ENCODE results near the gene ASCC1.
A peak's percentile ranks its signal among the peaks of the same experiment; 100 is the strongest.

Gene ASCC1

DNA sequence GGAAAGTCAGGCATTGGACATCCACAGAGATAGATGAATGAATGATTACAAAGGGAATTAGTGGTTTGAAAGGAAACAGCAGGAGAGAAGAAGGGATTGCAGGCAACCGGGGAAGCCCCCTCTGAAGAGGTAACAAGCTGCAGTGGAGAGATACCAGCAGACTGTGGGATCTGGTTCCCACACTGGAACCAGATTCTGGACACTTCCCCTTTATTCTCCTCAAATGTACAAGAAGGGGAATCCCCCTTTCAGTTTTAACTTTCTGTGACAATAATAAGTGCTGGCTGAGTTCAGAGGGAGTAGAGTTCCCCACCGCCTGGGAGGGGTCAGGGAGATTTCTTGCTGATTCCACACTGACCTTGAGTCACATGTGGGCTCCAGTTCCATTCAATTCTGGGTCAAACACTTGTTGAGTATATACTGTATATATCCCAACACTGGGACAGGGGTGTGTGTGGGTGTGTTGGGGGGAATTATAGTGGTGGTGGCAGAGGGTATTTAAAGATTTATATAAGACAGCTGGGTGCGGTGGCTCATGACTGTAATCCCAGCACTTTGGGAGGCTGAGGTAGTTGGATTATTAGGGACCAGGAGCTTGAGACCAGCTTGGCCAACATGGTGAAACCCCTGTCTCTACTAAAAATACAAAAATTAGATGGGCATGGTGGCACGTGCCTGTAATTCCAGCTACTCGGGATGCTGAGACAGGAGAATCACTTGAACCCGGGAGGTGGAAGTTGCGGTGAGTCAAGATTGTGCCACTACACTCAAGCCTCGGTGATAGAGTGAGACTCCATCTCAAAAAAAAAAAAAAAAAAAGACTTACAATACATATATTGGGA lies 41.2 kb upstream of the ASCC1 start:
- ATAC-seq (ENCODE audit: insufficient read depth, low read depth) (no peak), DNase-seq (no peak)
- no peak overlapping the region for H3K4me3 ChIP-seq (ENCODE audit: low read depth in 1 of 2, low read length in 2 of 2)
- no peaks in the 10 kb centered on the region for H4K20me1 ChIP-seq (ENCODE audit: insufficient read depth, low read length)
- H3K4me1 ChIP-seq (ENCODE audit: insufficient read depth, low read length): peaks cover 45% of the 10 kb centered on the region
- no peaks in the 10 kb centered on the region for H3K27me3 ChIP-seq (ENCODE audit: insufficient read depth, low read length, poor library complexity)
- no peak overlapping the region for H3K9ac ChIP-seq (ENCODE audit: low read depth, low read length)
- no peak overlapping the region for H2AFZ ChIP-seq (ENCODE audit: low read depth, low read length)
- no peak overlapping the region; the same call in 1 of the 2 replicates for H3K27ac ChIP-seq (ENCODE audit: low read length)
- H3K9me3 ChIP-seq (ENCODE audit: insufficient read depth, low read length, severe bottlenecking): no peaks in the 10 kb centered on the region
- no peaks in the 10 kb centered on the region for H3K79me2 ChIP-seq (ENCODE audit: insufficient read depth, low read length)
- H3K4me2 ChIP-seq (ENCODE audit: insufficient read depth, low read length): no peak overlapping the region
- H3K36me3 ChIP-seq (ENCODE audit: insufficient read depth, low read length): no peaks in the 10 kb centered on the region
- TF ChIP-seq EZH2 (IDR thresholded peaks at IDR 0.05; ENCODE audit: borderline replicate concordance, low read depth, low read length, severe bottlenecking): no peak
- TF ChIP-seq, protein P1, sequence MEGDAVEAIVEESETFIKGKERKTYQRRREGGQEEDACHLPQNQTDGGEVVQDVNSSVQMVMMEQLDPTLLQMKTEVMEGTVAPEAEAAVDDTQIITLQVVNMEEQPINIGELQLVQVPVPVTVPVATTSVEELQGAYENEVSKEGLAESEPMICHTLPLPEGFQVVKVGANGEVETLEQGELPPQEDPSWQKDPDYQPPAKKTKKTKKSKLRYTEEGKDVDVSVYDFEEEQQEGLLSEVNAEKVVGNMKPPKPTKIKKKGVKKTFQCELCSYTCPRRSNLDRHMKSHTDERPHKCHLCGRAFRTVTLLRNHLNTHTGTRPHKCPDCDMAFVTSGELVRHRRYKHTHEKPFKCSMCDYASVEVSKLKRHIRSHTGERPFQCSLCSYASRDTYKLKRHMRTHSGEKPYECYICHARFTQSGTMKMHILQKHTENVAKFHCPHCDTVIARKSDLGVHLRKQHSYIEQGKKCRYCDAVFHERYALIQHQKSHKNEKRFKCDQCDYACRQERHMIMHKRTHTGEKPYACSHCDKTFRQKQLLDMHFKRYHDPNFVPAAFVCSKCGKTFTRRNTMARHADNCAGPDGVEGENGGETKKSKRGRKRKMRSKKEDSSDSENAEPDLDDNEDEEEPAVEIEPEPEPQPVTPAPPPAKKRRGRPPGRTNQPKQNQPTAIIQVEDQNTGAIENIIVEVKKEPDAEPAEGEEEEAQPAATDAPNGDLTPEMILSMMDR (IDR thresholded peaks at IDR 0.05; ENCODE audit: borderline replicate concordance, extremely low read depth, low read length, poor library complexity, severe bottlenecking): no peak

DNA sequence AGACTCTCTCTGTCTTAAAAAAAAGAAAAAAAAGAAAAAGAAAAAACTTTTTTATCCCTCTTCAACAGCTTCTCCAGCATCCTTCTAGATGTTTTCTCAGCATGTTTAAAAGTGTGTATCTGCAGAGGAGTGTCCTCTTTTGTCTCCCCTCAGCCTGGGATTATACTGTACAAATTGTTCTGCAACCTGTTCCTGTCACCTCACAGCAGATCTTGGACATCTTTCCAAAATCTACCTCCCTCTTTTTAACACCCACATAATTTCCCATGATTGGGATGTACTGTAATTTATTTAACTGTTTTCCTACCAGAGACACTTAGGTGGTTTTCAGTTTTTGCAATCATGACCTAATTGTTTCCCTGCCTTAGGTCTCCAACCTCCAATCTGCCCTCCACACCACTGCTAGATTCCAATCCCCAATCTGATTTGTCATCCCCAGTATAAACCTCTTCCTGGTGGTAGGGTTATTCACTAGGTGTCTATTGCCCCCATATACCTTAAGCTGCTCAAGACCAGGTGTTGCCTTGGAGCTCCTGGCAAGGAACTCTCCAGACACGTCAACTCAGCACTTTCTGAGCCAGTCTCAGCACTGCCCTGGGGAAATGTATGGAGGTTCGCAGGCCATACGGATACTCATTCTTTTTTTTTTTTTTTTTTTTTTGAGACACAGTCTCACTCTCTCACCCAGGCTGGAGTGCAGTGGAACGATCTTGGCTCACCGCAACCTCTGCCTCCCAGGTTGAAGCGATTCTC lies 40.1 kb upstream of the ASCC1 start:
- ATAC-seq (ENCODE audit: insufficient read depth, low read depth) (no peak), DNase-seq (no peak)
- peaks cover 34% of the 10 kb centered on the region for H3K4me1 ChIP-seq (ENCODE audit: insufficient read depth, low read length)
- H2AFZ ChIP-seq (ENCODE audit: low read depth, low read length): no peak overlapping the region
- TF ChIP-seq, protein P1 (IDR thresholded peaks at IDR 0.05; ENCODE audit: borderline replicate concordance, extremely low read depth, low read length, poor library complexity, severe bottlenecking): no peak
- no peak for TF ChIP-seq EZH2 (IDR thresholded peaks at IDR 0.05; ENCODE audit: borderline replicate concordance, low read depth, low read length, severe bottlenecking)
- no peaks in the 10 kb centered on the region for H3K79me2 ChIP-seq (ENCODE audit: insufficient read depth, low read length)
- no peaks in the 10 kb centered on the region for H4K20me1 ChIP-seq (ENCODE audit: insufficient read depth, low read length)
- no peaks in the 10 kb centered on the region for H3K36me3 ChIP-seq (ENCODE audit: insufficient read depth, low read length)
- H3K4me3 ChIP-seq (ENCODE audit: low read depth in 1 of 2, low read length in 2 of 2): no peak overlapping the region
- no peaks in the 10 kb centered on the region for H3K27me3 ChIP-seq (ENCODE audit: insufficient read depth, low read length, poor library complexity)
- no peak overlapping the region for H3K4me2 ChIP-seq (ENCODE audit: insufficient read depth, low read length)
- H3K9ac ChIP-seq (ENCODE audit: low read depth, low read length): no peak overlapping the region
- no peaks in the 10 kb centered on the region for H3K9me3 ChIP-seq (ENCODE audit: insufficient read depth, low read length, severe bottlenecking)
- no peak overlapping the region for H3K27ac ChIP-seq (ENCODE audit: low read length)

DNA sequence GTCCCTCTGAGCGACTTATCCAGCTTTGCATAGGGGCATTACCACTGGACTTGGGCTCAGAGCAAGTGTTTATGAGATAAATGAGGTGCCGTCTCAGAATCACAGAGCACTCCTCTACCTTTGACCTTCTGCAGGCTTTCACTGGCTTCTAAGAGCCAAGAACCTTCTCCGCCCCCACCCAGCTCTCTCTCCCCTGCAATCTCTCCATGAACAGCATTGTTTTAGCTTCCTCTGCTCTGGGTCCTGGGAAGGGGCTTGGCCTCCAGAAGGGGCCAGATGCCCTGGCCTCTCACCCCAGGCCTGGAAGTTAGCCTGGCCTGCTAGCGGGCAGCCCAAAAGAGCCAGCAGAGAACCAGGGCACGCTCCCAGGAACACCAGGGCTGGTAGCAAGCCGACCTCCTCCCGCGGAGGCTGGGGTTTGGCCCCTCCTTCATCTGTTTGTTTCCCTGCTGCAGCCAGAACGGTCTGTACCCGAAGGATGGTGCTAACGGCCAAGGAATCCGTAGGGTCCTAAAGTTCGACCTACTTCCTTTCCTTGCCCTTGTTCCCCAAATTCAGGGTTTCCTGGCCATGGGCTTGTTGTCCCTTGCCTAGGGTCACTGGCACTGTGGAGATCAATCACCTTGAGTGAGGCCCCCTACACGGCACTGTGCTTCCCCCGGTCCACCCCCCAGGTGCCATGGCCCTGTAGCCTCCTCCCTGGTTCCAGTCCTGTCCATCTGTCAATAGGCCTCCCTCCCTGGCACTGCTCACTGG lies 38.9 kb upstream of the ASCC1 start:
- Histone ChIP-seq H3K4me2 (ENCODE audit: insufficient read depth, low read length) (no peak overlapping the region), H3K4me3 (ENCODE audit: low read depth in 1 of 2, low read length in 2 of 2) (no peak overlapping the region)

More for the DNA sequence above, 38.9 kb upstream of the ASCC1 start:
- no peaks in the 10 kb centered on the region for H3K27me3 ChIP-seq (ENCODE audit: insufficient read depth, low read length, poor library complexity)
- H4K20me1 ChIP-seq (ENCODE audit: insufficient read depth, low read length): no peaks in the 10 kb centered on the region
- TF ChIP-seq EZH2 (IDR thresholded peaks at IDR 0.05; ENCODE audit: borderline replicate concordance, low read depth, low read length, severe bottlenecking): no peak
- TF ChIP-seq, protein P1 (IDR thresholded peaks at IDR 0.05; ENCODE audit: borderline replicate concordance, extremely low read depth, low read length, poor library complexity, severe bottlenecking): no peak
- H3K4me1 ChIP-seq (ENCODE audit: insufficient read depth, low read length): peaks cover 30% of the 10 kb centered on the region
- H3K27ac ChIP-seq (ENCODE audit: low read length): no peak overlapping the region
- H3K36me3 ChIP-seq (ENCODE audit: insufficient read depth, low read length): no peaks in the 10 kb centered on the region
- no peaks in the 10 kb centered on the region for H3K79me2 ChIP-seq (ENCODE audit: insufficient read depth, low read length)
- no peaks in the 10 kb centered on the region for H3K9me3 ChIP-seq (ENCODE audit: insufficient read depth, low read length, severe bottlenecking)
- ATAC-seq (ENCODE audit: insufficient read depth, low read depth) (peak; percentile 68), DNase-seq (peak; percentile 51)
- H3K9ac ChIP-seq (ENCODE audit: low read depth, low read length): no peak overlapping the region
- H2AFZ ChIP-seq (ENCODE audit: low read depth, low read length): no peak overlapping the region

All from DND-41 (cell line).